GM18909 (cell line): ENCODE results near the gene BMP3.

ENCODE experiments used
- ATAC-seq: cut with Tn5 transposase; IDR thresholded peaks from one replicate; pipeline ENCODE4 v1.9.1; 2021; ENCODE audit warnings: mild to moderate bottlenecking; ENCODE audit not compliant: unreplicated experiment, poor library complexity

The BMP3 gene

DNA sequence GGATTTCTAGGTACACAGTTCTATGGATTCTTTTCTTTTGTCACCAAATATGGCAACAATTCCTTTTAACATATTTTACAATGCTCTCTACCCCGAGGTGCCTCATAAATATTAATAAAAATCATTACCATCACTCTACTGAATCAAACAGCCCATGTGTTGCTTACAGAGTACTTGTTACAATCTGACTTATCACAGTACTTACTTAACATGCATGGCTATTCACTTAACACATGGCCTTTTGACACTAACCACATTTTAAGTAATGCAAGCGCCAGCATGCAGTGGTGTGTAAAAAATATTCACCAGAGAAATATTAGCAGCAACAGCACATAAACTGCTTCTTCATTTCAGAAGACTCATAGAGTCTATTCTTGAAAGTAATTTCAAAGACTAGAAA lies 64.9 kb downstream of the BMP3 start:
- ATAC-seq: no peak

GRCh38 chr4:81096566-81096965 lies 66.1 kb downstream of the BMP3 start:
- no peak for ATAC-seq

GRCh38 chr4:81102107-81102506 lies 71.6 kb downstream of the BMP3 start:
- ATAC-seq: no peak

DNA sequence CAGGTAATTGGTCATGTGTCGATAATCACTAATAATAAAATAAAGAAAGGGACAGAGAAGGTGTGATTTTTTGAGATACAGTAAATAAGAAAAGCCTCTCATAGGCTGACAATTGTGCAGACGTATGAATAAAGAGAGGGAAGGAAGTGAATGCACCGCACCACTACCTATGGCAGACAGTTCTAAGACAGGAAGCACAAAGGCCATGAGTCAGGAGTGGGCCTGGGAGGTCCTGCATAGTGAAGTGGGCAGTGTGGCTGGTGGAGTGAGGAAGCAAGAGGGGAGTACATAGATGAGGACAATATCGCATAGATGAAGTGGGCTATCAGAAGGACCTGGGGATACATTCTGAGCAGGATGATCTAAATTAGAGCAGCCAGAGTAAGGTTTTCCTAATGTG lies 75.6 kb downstream of the BMP3 start:
- ATAC-seq: no peak
